Neural cell (in vitro differentiated cells): ENCODE results near the gene MAPK1. TPM values are rescaled to one million over a fixed set of nuclear protein-coding genes. Genes with fewer than 3 reads are reported as not detected.

Source experiments
- H2AFZ ChIP-seq: fragments of 200-600, 300-800 bp; sonication (generic), shearing (Covaris generic); 2 replicates; pipeline ENCODE4 v1.6.0; 2014; ENCODE audit warnings: low read depth, mild to moderate bottlenecking, antibody characterized with exemption, low read length, moderate library complexity
- H3F3A ChIP-seq: fragments of 200-600 bp; shearing (Covaris generic); 2 replicates; pipeline ENCODE4 v1.6.1; 2016; ENCODE audit warnings: mild to moderate bottlenecking, moderate library complexity, mixed read lengths, antibody characterized with exemption, low read length; ENCODE audit not compliant: insufficient read depth, poor library complexity, severe bottlenecking
- H3K27ac ChIP-seq: fragments of 200-600, 300-800 bp; sonication (generic), shearing (Covaris generic); 2 replicates; pipeline ENCODE4 v1.5.1; 2014; ENCODE audit warnings: mild to moderate bottlenecking, low read length, moderate library complexity
- H3K27me3 ChIP-seq: fragments of 300-800, 200-600 bp; sonication (generic), shearing (Covaris generic); 2 replicates; pipeline ENCODE4 v1.6.0; 2014; ENCODE audit warnings: mild to moderate bottlenecking, low read depth, low read length, moderate library complexity; ENCODE audit not compliant: insufficient read depth
- H3K36me3 ChIP-seq: fragments of 300-800, 200-600 bp; sonication (generic), shearing (Covaris generic); 2 replicates; pipeline ENCODE4 v1.5.1; 2014; ENCODE audit warnings: mild to moderate bottlenecking, antibody characterized with exemption, low read length, moderate library complexity; ENCODE audit not compliant: insufficient read depth
- H3K4me2 ChIP-seq: fragments of 300-800, 200-600 bp; sonication (generic), shearing (Covaris generic); 2 replicates; pipeline ENCODE4 v1.6.0; 2014; ENCODE audit warnings: mild to moderate bottlenecking, low read length
- H3K4me3 ChIP-seq: fragments of 300-800, 200-600 bp; sonication (generic), shearing (Covaris generic); 2 replicates; pipeline ENCODE4 v1.5.1; 2014; ENCODE audit warnings: mild to moderate bottlenecking, low read length, moderate library complexity
- H3K79me2 ChIP-seq: fragments of 200-600 bp; shearing (Covaris generic); replicated peaks from 2 replicates; pipeline ENCODE4 v1.6.0; 2014; ENCODE audit warnings: mild to moderate bottlenecking, low read length, moderate library complexity; ENCODE audit not compliant: insufficient read depth
- H3K9ac ChIP-seq: fragments of 300-800, 200-600 bp; sonication (generic), shearing (Covaris generic); 2 replicates; pipeline ENCODE4 v1.6.1; 2016; ENCODE audit warnings: mild to moderate bottlenecking, low read length, mixed read lengths
- H3K9me2 ChIP-seq: fragments of 200-600 bp; shearing (Covaris generic); 2 replicates; pipeline ENCODE4 v1.6.1; 2016; ENCODE audit warnings: mild to moderate bottlenecking, low read length, mixed read lengths; ENCODE audit not compliant: insufficient read depth
- H3K9me3 ChIP-seq: fragments of 200-600, 300-800 bp; sonication (generic), shearing (Covaris generic); 2 replicates; pipeline ENCODE4 v1.6.1; 2016; ENCODE audit warnings: mild to moderate bottlenecking, mixed run types, low read length, moderate library complexity, mixed read lengths
- H4K20me1 ChIP-seq: fragments of 200-600 bp; shearing (Covaris generic); 2 replicates; pipeline ENCODE4 v1.6.1; 2016; ENCODE audit warnings: mild to moderate bottlenecking, mixed run types; ENCODE audit not compliant: insufficient read depth
- CTCF ChIP-seq: fragments of 450-650 bp; IDR thresholded peaks from 2 replicates; pipeline ENCODE4 v1.5.1; 2014; ENCODE audit warnings: antibody characterized with exemption, mild to moderate bottlenecking, moderate library complexity; ENCODE audit not compliant: poor library complexity, severe bottlenecking
- EP300 ChIP-seq: fragments of 450-650 bp; conservative IDR thresholded peaks from 2 replicates; pipeline ENCODE4 v1.6.1; 2014; ENCODE audit warnings: antibody characterized with exemption, mild to moderate bottlenecking, moderate library complexity; ENCODE audit not compliant: poor library complexity, severe bottlenecking
- EZH2 ChIP-seq: fragments of 200-600, 300-800 bp; shearing (Covaris generic), sonication (generic); IDR thresholded peaks from 2 replicates; pipeline ENCODE4 v1.6.1; 2014; ENCODE audit warnings: antibody characterized with exemption, low read length, borderline replicate concordance, mild to moderate bottlenecking; ENCODE audit not compliant: insufficient read depth, poor library complexity, severe bottlenecking
- MXI1 ChIP-seq: fragments of 450-650 bp; conservative IDR thresholded peaks from 2 replicates; pipeline ENCODE4 v1.6.1; 2014; ENCODE audit warnings: antibody characterized with exemption, mild to moderate bottlenecking; ENCODE audit not compliant: poor library complexity, severe bottlenecking
- POLR2AphosphoS5 ChIP-seq: IDR thresholded peaks from 2 replicates; pipeline ENCODE4 v1.6.1; 2012
- RAD21 ChIP-seq: fragments of 450-650 bp; conservative IDR thresholded peaks from 2 replicates; pipeline ENCODE4 v1.6.1; 2014; ENCODE audit warnings: antibody characterized with exemption, mild to moderate bottlenecking, moderate library complexity
- SMC3 ChIP-seq: fragments of 450-650 bp; conservative IDR thresholded peaks from 2 replicates; pipeline ENCODE4 v1.6.1; 2014; ENCODE audit warnings: antibody characterized with exemption, mild to moderate bottlenecking, moderate library complexity; ENCODE audit not compliant: poor library complexity
- TAF1 ChIP-seq: IDR thresholded peaks from 2 replicates; pipeline ENCODE4 v1.6.1; 2012; ENCODE audit warnings: low read depth
- polyA plus RNA-seq: library from polyadenylated mRNA; depleted of rRNA; stranded (reverse); fragments of >200 nt; gene quantifications from 2 replicates; pipeline ENCODE4 v1.2.3, GENCODE V29; 2014
- TF ChIP-seq, protein P1 (sequence below): IDR thresholded peaks from 2 replicates; pipeline ENCODE4 v1.6.1; 2012; ENCODE audit warnings: borderline replicate concordance

Gene MAPK1
- polyA plus RNA-seq, 1 donor from 2014 or later = 43.3 TPM

DNA sequence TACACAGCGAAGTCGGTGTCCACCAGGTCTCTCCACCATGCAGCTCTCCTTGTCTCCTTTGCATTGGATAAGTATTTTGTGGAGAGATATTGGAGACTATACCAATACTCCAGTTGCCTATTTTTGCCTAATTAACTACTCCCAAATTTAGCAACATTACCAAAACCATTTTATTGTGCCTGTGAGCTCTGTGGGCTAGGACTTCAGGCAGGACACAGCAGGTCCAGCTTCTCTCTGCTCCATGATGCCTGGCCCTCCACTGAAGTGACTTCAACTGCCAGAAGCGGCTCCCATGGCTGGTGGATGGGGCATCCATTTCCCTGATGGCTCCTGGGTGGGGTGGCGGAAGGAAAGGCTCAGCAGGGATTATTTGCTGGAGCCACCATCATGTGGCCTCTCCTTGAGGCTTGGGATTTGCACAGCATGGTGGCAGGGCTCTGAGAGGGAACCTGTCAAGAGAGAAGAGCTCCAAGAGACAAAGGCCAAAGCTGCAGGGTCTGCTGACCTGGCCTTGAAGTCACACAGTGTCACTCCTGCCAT, 36.9 kb upstream of the MAPK1 start:
- no peak for TF ChIP-seq EP300
- no peak for TF ChIP-seq MXI1
- TF ChIP-seq SMC3 = no peak
- TF ChIP-seq POLR2AphosphoS5 = no peak
- TF ChIP-seq CTCF = no peak
- no peak for TF ChIP-seq EZH2
- TF ChIP-seq TAF1 = no peak
- no peak for TF ChIP-seq RAD21
- TF ChIP-seq, protein P1, sequence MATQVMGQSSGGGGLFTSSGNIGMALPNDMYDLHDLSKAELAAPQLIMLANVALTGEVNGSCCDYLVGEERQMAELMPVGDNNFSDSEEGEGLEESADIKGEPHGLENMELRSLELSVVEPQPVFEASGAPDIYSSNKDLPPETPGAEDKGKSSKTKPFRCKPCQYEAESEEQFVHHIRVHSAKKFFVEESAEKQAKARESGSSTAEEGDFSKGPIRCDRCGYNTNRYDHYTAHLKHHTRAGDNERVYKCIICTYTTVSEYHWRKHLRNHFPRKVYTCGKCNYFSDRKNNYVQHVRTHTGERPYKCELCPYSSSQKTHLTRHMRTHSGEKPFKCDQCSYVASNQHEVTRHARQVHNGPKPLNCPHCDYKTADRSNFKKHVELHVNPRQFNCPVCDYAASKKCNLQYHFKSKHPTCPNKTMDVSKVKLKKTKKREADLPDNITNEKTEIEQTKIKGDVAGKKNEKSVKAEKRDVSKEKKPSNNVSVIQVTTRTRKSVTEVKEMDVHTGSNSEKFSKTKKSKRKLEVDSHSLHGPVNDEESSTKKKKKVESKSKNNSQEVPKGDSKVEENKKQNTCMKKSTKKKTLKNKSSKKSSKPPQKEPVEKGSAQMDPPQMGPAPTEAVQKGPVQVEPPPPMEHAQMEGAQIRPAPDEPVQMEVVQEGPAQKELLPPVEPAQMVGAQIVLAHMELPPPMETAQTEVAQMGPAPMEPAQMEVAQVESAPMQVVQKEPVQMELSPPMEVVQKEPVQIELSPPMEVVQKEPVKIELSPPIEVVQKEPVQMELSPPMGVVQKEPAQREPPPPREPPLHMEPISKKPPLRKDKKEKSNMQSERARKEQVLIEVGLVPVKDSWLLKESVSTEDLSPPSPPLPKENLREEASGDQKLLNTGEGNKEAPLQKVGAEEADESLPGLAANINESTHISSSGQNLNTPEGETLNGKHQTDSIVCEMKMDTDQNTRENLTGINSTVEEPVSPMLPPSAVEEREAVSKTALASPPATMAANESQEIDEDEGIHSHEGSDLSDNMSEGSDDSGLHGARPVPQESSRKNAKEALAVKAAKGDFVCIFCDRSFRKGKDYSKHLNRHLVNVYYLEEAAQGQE = no peak
- no peak overlapping the region for H2AFZ ChIP-seq
- no peak overlapping the region for H3K4me3 ChIP-seq
- no peaks in the 10 kb centered on the region for H3K9me2 ChIP-seq
- H3K4me2 ChIP-seq = no peak overlapping the region
- H3K27me3 ChIP-seq = no peaks in the 10 kb centered on the region
- H3K27ac ChIP-seq = no peak overlapping the region
- H3K9ac ChIP-seq = no peak overlapping the region
- no peaks in the 10 kb centered on the region for H3K79me2 ChIP-seq
- no peaks in the 10 kb centered on the region for H3K9me3 ChIP-seq
- H4K20me1 ChIP-seq = no peaks in the 10 kb centered on the region
- H3K36me3 ChIP-seq = no peaks in the 10 kb centered on the region
- H3F3A ChIP-seq = no peaks in the 10 kb centered on the region

GRCh38 chr22:21903283-21903682, 35.8 kb upstream of the MAPK1 start:
- H3K9me3 ChIP-seq = no peaks in the 10 kb centered on the region
- no peak overlapping the region for H3K4me3 ChIP-seq
- H3K36me3 ChIP-seq = no peaks in the 10 kb centered on the region
- no peak overlapping the region for H2AFZ ChIP-seq
- H3K9me2 ChIP-seq = no peaks in the 10 kb centered on the region
- no peaks in the 10 kb centered on the region for H3K27me3 ChIP-seq
- H3K79me2 ChIP-seq = no peaks in the 10 kb centered on the region
- no peaks in the 10 kb centered on the region for H3F3A ChIP-seq
- H4K20me1 ChIP-seq = no peaks in the 10 kb centered on the region
- H3K4me2 ChIP-seq = no peak overlapping the region
- TF ChIP-seq EP300 = no peak
- no peak overlapping the region for H3K9ac ChIP-seq
- H3K27ac ChIP-seq = no peak overlapping the region
